HG03108 (cell line): ENCODE data around the gene NPHS1.
"Not testable (repeated sequence)": the region's sequence is repeated elsewhere in the genome, so short reads cannot be mapped to it uniquely, and the experiment has no call there.

Source experiments
- ATAC-seq: cut with Tn5 transposase; IDR thresholded peaks from one replicate; pipeline ENCODE4 v1.9.1; 2021; ENCODE audit warnings: moderate library complexity; ENCODE audit not compliant: unreplicated experiment

Gene NPHS1

GRCh38 chr19:35848919-35849505, 3.3 kb downstream of the NPHS1 start:
- ATAC-seq = no peak

- no peak for ATAC-seq
Observed at GRCh38 chr19:35848486-35848885, 3.8 kb downstream of the NPHS1 start.

GRCh38 chr19:35847911-35848310, 4.4 kb downstream of the NPHS1 start:
- ATAC-seq = no peak

- no peak for ATAC-seq
Observed at GRCh38 chr19:35846038-35846668, 6.2 kb downstream of the NPHS1 start.

DNA sequence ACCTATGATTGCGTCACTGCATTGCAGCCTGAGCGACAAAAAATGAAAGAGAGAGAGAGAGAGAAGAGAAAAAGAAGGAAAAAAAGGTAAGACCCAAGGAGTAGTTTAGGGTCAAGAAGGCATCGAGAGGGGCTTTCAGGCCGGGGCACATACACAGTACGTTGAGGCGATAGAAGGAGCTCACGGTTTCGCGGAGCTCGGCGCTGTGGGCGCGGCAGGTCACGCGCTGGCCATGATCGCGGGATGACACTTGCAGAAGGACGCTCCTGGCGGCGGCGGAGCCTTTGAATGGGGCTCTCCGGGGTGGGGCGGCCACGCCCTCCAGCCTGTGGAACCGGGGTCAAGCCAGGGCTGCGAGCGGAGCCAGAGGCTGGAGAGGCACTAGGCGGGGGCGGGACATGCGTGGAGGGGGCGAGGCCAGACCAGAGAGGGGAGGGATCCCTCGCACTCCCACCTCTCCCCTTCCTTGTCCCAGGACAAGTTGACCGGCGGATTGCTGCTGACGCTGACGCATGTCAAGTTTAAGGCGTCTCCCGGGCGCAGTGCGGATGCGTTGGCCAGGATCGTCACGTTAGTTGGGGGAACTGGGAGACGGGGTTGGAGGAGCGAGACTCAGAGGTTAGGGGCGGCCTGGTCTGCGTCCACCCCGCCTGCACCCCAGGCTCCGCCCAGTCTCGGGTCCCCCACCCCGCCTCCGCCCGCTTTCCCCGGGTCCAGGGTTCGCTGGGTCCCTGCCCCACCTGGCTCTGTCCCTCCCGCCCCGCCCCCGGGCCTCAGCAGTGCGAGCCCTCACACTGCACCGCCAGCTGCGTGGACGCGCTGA, 6.9 kb downstream of the NPHS1 start:
- no peak for ATAC-seq

GRCh38 chr19:35844482-35845214, 7.7 kb downstream of the NPHS1 start:
- no peak for ATAC-seq

- ATAC-seq = no peak
Observed at GRCh38 chr19:35843676-35844481, 8.4 kb downstream of the NPHS1 start.

DNA sequence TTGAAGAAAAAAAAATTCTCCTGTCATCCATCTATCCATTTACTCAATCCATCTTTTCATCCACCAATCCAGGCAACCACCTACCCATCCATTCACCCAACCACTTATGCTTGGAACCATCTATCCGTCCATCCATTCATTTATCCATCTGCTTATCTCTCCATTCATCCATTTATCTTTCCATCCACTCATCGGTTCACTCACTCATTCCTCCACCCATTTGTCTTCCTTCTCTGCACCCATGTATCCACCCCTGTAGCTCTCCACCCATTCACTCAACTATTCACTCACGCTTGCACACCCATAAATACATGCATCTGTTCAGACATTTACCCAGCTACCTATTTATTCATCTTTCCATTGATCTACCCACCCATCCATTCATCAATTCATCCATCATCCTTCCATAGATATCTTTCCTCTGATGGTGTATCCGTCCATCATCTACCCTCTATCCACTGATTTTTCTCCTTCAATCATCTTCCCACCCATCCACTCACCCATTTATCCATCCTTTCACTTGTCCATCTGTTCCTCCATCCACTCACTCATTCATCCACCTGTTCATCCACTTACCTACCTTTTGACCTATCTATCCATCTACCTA, 9.5 kb downstream of the NPHS1 start:
- no peak for ATAC-seq

DNA sequence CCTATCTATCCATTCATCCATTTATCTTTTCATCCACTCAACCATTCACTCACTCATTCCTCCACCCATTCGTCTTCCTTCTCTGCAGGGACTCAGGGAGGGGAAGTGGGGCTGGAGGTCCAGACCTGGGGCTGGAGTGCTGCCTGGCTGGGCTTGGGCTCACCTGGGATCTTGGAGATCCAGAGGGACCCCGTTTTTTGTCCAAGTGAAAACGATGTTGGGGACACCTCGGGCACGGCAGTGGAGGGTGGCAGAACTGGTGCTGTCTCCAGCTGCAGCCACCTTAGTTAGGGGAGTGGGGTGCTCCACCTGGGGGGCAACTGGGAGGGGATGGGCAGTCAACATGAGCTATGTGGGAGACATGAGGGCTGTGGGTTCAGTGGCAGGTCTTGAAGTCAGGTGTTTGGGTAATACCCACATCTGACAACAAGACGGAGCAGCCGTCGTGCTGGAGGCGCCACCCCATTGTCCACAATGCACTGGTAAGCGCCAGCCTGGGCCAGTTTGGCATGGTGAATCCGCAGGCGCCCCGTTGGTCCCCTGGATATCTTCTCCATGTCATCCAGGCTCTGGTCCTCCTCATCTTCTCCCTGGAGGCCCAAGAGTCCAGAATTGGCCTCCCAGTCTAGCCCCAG, 10.2 kb downstream of the NPHS1 start:
- no peak for ATAC-seq

- not testable (repeated sequence) for ATAC-seq
Observed at GRCh38 chr19:35836096-35836495, 16.2 kb downstream of the NPHS1 start.

DNA sequence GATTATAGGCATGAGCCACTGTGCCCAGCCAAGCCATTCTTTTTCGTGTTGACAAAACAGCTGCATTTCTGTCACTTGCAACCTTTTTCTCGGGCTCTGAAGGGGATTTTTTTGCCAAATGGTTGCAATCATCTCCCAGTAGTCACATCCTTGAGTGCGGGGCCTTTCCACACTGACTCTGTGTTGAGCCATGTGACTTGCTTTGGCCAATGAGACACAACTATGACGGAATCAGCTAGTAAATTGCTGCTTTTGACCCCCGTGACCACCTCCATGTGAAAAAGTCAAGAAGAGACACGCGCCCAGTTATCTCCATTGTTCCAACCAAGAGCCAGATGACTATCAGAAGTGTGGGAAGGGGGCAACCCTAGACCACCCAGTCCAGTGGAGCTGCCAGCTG, 18.3 kb downstream of the NPHS1 start:
- ATAC-seq = no peak

GRCh38 chr19:35832054-35832453, 20.2 kb downstream of the NPHS1 start:
- ATAC-seq = no peak

DNA sequence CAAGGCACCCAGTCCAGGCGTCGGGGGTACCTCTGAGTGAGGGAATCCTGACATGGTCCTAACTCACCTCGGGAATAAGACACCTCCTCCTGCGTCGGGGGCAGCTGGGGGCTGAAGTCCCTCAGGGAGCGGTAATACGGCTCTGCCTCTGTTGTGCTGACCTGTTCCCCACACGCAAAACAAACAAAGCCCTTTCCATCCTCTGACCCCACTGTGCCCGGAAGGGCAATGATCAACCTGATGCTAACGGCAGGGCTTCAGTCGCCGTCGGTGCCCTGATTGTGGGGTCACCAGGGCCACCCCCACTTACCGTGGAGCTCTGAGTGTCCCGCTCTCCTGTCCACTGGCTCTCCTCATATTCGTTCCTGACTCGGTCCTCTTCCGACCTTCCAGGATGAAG, 21.3 kb downstream of the NPHS1 start:
- no peak for ATAC-seq

DNA sequence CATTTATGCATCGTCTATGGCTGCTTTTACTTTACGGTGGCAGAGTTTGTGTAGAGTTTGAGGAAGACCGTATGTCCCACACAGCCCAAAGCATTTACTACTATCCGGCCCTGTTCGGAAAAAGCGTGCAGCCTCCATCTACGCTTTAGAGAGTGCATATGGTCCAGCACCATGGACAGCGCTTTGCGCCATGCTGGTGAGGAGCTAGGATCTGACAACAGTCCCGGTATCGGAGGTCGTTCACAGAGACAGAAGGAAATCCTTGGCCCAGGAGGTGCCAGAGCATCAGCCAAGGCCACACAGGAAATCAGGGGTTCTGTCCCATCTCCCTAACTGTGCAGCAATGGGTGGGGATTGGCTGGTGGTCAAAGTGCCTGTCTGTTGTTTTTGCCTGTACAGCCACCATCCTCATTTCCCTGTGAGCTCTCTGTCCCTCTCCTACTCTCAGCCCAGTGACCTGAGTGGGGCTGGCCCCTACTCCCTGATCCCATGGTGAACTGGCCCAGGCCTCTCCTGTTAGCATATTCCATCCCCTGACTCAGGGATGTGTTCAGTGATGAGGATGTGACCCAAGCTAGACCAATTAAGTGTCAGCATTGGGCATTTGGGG, 23.5 kb downstream of the NPHS1 start:
- no peak for ATAC-seq

DNA sequence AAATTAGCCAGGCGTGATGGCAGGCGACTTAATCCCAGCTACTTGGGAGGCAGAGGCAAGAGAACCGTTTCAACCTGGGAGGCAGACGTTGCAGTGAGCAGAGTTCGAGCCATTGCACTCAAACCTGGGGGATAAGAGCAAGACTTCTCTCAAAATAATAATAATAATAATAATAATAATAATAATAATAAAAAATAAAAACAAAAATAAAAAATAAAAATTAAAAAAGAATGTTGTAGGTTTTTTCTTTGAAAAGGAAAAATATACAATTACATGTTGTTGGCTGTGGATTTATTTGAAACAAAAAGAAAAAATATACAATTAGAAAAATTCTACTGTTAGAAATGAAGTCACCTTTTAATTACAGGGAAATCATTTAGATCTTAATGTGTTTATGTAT, 28.2 kb downstream of the NPHS1 start:
- ATAC-seq = no peak

DNA sequence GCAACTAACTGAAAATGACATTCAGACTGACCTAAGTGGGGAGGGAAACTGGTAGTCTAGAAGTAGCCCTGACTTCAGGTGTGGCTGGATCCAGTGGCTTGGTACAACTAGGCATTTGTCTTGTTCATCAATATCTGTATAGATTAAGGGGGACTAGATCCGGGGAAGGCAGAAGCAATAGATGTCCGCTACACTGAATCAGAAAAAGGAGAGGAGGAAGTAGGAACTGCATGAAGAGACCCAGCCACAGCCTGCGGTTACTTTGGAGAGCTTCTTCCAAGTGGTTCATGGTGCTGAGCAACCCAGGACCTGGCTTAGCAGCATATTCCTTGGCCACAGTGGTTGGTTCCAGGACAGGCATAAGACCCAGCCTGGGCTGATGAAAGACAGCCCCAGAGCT, 29.7 kb downstream of the NPHS1 start:
- no peak for ATAC-seq

GRCh38 chr19:35818445-35818844, 33.9 kb downstream of the NPHS1 start:
- ATAC-seq = no peak

DNA sequence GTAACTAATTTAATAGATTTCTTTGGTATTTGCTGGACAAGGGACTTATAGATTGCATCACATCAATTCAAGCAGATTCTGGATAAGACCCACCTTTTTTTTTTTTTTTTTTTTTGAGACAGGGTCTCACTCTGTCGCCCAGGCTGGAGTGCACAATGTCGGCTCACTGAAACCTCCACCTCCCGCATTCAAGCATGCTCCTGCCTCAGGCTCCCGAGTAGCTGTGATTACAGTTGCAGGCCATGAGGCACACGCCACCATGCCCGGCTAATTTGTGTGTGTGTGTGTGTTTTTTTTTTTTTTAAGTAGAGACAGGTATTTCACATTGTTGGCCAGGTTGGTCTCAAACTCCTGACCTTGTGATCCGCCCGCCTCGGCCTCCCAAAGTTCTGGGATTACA, 35.5 kb downstream of the NPHS1 start:
- ATAC-seq = no peak

GRCh38 chr19:35816262-35816661, 36.0 kb downstream of the NPHS1 start:
- no peak for ATAC-seq
